Stimulated activated CD8-positive, alpha-beta memory T cell treated with anti-CD3 and anti-CD28 coated beads, Interleukin-15, amount 100 ng/mL, for 1 hour (primary cell): ENCODE data around the gene MKRN1.
"Not testable (repeated sequence)": the region's sequence is repeated elsewhere in the genome, so short reads cannot be mapped to it uniquely, and the experiment has no call there.

Experiments used
- DNase-seq: peaks from one replicate; pipeline ENCODE4 v3.0.0-alpha.2; 2020; ENCODE audit warnings: low read depth

MKRN1 gene

GRCh38 chr7:140435252-140435895 lies 43.9 kb downstream of the MKRN1 start:
- DNase-seq = no peak

GRCh38 chr7:140433396-140433795 lies 45.9 kb downstream of the MKRN1 start:
- no peak for DNase-seq

DNA sequence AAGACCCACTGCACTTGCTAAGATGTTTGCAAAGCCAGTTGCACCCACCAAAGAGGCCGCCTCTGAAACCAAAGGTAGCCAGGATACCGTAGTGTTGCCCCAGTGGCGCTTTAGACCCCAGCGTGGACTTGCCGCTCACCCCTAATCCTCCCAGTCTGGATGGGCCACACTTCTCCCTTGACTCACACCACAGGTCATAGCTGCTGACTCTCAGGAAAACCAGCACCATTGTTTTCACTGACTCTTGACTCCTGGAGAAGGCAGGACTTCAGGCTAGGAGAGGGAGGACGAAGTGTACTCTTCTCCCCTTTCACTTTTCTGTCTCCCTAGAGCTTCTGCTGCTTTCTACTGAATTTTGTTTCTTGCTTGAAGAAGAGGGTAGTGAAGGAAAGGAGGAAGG lies 53.2 kb downstream of the MKRN1 start:
- no peak for DNase-seq

- DNase-seq = no peak
Measured at GRCh38 chr7:140425718-140426117, 53.6 kb downstream of the MKRN1 start.

DNA sequence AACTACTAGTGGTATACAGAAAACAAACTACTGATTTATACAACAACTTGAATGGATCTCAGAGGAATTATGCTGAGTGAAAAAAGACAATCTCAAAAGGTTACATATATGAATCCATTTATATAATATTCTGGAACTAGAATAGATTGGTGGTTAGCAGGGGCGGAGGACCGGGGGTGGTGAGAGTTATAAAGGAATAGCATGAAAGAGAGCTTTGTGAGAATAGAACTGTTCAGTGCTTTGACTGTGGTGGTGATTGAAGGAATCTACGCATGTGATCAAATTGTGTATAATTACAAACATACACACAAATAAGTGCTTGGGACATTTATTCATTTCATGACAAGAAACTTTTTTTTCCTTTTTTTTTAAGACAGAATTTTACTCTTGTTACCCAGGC lies 55.8 kb downstream of the MKRN1 start:
- no peak for DNase-seq

DNA sequence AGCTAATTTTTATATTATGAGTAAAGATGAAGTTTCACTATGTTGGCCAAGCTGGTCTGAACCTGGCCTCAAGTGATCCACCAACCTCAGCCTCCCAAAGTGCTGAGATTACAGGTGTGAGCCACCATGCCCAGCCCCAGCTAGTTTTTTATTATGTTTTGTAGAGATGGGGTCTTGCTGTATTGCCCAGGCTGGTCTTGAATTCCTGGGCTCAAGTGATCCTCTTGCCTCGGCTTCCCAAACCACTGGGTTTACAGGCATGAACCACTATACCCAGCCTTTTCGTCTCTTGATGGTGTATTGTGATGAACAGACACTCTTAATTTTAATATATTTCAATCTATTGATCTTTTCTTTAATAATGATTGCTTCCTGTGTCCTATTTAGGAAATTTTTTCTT lies 57.8 kb downstream of the MKRN1 start:
- no peak for DNase-seq

GRCh38 chr7:140418653-140419052 lies 60.7 kb downstream of the MKRN1 start:
- no peak for DNase-seq

DNA sequence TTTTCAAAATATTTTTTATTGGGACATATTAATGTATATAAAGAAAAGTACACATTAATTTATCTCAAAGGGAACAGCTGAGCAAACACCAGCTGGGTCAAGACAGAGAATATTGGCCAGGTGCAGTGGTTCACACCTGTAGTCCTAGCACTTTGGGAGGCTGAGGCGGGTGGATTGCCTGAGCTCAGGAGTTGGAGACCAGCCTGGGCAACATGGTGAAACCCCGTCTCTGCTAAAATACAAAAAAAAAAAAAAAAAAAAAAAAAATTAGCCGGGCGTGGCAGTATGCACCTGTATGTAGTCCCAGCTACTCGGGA lies 61.2 kb downstream of the MKRN1 start:
- not testable (repeated sequence) for DNase-seq

- no peak for DNase-seq
Measured at GRCh38 chr7:140417456-140418155, 61.7 kb downstream of the MKRN1 start.

GRCh38 chr7:140416560-140416959 lies 62.7 kb downstream of the MKRN1 start:
- no peak for DNase-seq

DNA sequence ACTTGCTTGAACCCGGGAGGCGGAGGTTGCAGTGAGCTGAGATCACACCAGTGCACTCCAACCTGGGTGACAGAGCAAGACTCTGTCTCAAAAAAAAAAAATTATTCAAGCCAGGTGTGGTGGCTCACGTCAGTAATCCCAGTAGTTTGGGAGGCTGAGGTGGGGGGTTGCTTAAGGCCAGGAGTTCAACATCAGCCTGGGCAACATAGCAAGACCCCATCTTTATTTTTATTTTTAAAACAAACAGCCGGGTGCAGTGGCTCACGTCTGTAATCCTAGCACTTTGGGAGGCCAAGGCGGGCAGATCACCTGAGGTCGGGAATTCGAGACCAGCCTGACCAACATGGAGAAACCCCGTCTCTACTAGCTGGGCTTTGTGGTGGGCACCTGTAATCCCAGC lies 63.5 kb downstream of the MKRN1 start:
- not testable (repeated sequence) for DNase-seq

DNA sequence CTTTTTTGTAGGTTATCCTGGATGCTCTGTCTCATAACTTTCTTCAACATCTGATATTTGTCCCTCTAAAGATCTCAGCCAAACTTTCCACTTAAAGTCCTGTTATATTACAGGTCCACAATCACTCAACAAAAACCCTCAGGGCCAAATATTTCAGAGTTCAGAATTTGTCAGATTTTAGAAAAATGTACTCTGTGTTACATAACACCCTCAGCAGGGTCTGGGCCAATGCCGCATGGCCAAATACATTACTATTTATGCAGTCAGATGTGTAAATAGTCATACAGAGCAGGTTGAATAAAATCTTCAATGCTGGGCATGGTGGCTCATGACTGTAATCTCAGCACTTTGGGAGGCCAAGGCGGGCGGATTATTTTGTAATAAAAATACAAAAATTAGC lies 63.9 kb downstream of the MKRN1 start:
- DNase-seq = no peak

GRCh38 chr7:140404565-140405065 lies 74.7 kb downstream of the MKRN1 start:
- no peak for DNase-seq

GRCh38 chr7:140403878-140404564 lies 75.3 kb downstream of the MKRN1 start, which contains the start of gene RAB19:
Gene RAB19 (plus strand): TSS chr7:140404058. CDS start chr7:140407647, 3,589 bp downstream.
- DNase-seq = no peak
